Colon (tissue), 2 donors: Measurements from ENCODE around the gene VSX2.

Experiments
- FAIRE-seq: peaks from 2 replicates; lab custom pipeline; 2012; peaks lifted over from hg19 to GRCh38; lab: Jason Lieb, UNC
- donor health status: control.
- donor health status: control.

Gene VSX2

GRCh38 chr14:74223016-74223415 lies 16.2 kb upstream of the VSX2 start:
- no peak for FAIRE-seq

GRCh38 chr14:74231784-74232183 lies 7.5 kb upstream of the VSX2 start:
- FAIRE-seq = no peak

GRCh38 chr14:74235017-74235416 lies 4.2 kb upstream of the VSX2 start:
- no peak for FAIRE-seq

- FAIRE-seq = no peak
Measured at GRCh38 chr14:74237441-74237840, 1.8 kb upstream of the VSX2 start.

GRCh38 chr14:74239848-74240793 lies 872 bp downstream of the VSX2 start:
- no peak for FAIRE-seq

GRCh38 chr14:74240794-74241651 lies 1.8 kb downstream of the VSX2 start:
- FAIRE-seq = no peak

GRCh38 chr14:74241652-74242017 lies 2.4 kb downstream of the VSX2 start:
- FAIRE-seq = no peak

- no peak for FAIRE-seq
Measured at GRCh38 chr14:74242021-74242779, 3.0 kb downstream of the VSX2 start.

GRCh38 chr14:74242780-74243042 lies 3.5 kb downstream of the VSX2 start:
- no peak for FAIRE-seq

- no peak for FAIRE-seq
Measured at GRCh38 chr14:74243051-74243450, 3.8 kb downstream of the VSX2 start.

GRCh38 chr14:74244115-74244514 lies 4.9 kb downstream of the VSX2 start:
- FAIRE-seq = no peak

- no peak for FAIRE-seq
Measured at GRCh38 chr14:74245292-74245691, 6.0 kb downstream of the VSX2 start.

GRCh38 chr14:74246542-74246941 lies 7.3 kb downstream of the VSX2 start:
- FAIRE-seq = no peak

GRCh38 chr14:74248017-74248416 lies 8.8 kb downstream of the VSX2 start:
- FAIRE-seq = no peak

- no peak for FAIRE-seq
Measured at GRCh38 chr14:74249433-74250375, 10.5 kb downstream of the VSX2 start.

GRCh38 chr14:74255281-74255680 lies 16.0 kb downstream of the VSX2 start:
- FAIRE-seq = no peak

- FAIRE-seq = no peak
Measured at GRCh38 chr14:74257078-74257940, 18.1 kb downstream of the VSX2 start.

GRCh38 chr14:74257941-74258763 lies 18.9 kb downstream of the VSX2 start:
- FAIRE-seq = no peak

GRCh38 chr14:74258764-74259035 lies 19.5 kb downstream of the VSX2 start:
- FAIRE-seq = no peak

- FAIRE-seq = no peak
Measured at GRCh38 chr14:74259513-74259912, 20.3 kb downstream of the VSX2 start.
